Sigmoid colon (tissue), 4 donors: ENCODE measurements around the gene HRH1.

Experiments used
- EP300 ChIP-seq, 4 donors: sonication (generic); formaldehyde crosslinking; IDR thresholded peaks; one replicate each; pipeline ENCODE4 v1.6.1; 2017; ENCODE audit warnings: antibody characterized with exemption in 4 of 4
- POLR2A ChIP-seq, 2 donors: fragments of 450-650 bp; IDR thresholded peaks; one replicate each; pipeline ENCODE4 v1.6.1; 2016; ENCODE audit warnings: antibody characterized with exemption in 2 of 2, mild to moderate bottlenecking in 2 of 2, moderate library complexity in 2 of 2
- TF ChIP-seq, protein P1 (sequence below), 4 experiments: fragments of 450-650 bp in 3 of 4; fragments of 200-600 bp in 1 of 4; IDR thresholded peaks; one replicate each; pipeline ENCODE4 v1.5.1; 2016 to 2019; ENCODE audit warnings: antibody characterized with exemption in 4 of 4, mild to moderate bottlenecking in 3 of 4, moderate library complexity in 2 of 4

DNA sequence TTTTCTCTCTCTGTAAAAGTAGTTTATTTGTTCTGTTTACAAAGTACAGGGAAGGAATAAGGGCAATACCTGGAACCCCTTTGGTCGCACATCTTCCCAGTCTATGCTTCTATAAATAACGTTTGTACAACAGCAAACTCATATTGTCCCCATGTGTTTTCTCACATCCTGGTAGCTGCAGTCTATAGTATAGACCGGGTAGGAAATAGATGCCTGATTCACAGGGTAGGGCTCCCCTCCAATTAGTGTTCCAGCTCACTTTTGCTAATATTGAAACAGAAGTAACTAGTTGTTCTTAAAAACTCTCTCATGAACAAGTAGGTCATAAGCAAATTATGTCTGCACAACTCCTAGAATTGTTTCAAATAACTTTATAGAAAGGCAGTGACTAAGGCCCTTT, 135.6 kb downstream of the HRH1 start:
- no peak for TF ChIP-seq EP300 (IDR thresholded peaks at IDR 0.05)
- TF ChIP-seq, protein P1, sequence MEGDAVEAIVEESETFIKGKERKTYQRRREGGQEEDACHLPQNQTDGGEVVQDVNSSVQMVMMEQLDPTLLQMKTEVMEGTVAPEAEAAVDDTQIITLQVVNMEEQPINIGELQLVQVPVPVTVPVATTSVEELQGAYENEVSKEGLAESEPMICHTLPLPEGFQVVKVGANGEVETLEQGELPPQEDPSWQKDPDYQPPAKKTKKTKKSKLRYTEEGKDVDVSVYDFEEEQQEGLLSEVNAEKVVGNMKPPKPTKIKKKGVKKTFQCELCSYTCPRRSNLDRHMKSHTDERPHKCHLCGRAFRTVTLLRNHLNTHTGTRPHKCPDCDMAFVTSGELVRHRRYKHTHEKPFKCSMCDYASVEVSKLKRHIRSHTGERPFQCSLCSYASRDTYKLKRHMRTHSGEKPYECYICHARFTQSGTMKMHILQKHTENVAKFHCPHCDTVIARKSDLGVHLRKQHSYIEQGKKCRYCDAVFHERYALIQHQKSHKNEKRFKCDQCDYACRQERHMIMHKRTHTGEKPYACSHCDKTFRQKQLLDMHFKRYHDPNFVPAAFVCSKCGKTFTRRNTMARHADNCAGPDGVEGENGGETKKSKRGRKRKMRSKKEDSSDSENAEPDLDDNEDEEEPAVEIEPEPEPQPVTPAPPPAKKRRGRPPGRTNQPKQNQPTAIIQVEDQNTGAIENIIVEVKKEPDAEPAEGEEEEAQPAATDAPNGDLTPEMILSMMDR (IDR thresholded peaks at IDR 0.05) = no peak
- TF ChIP-seq POLR2A (IDR thresholded peaks at IDR 0.05) = no peak
